SK-N-SH (cell line): ENCODE data around the gene NCS1. TPM values are rescaled to one million over a fixed set of nuclear protein-coding genes. Genes with fewer than 3 reads are reported as not detected.

Experiments used
- CTCF ChIA-PET: fragments of 300-600, 350-600 bp; formaldehyde crosslinking; extraction: SDS; loops from one replicate; lab custom pipeline; 2021; lab: Yijun Ruan, JAX
- POLR2A ChIA-PET: fragments of 350-600 bp; sonication (Branson Sonifier 250); formaldehyde crosslinking; extraction: SDS; loops from one replicate; lab custom pipeline; 2020; ENCODE audit warnings: antibody characterized with exemption, inconsistent platforms; lab: Yijun Ruan, JAX
- DNase-seq: peaks from one replicate; pipeline ENCODE4 v3.0.0; 2012
- H2AFZ ChIP-seq: fragments of 200-600 bp; sonication (generic); 2 replicates; pipeline ENCODE4 v1.8.1; 2016; ENCODE audit warnings: antibody characterized with exemption, mild to moderate bottlenecking, low read depth
- H3F3A ChIP-seq: fragments of 200-600 bp; sonication (generic); replicated peaks from 2 replicates; pipeline ENCODE3; 2016; ENCODE audit warnings: antibody characterized with exemption, mild to moderate bottlenecking; ENCODE audit not compliant: insufficient read depth
- H3K27ac ChIP-seq, 2 experiments: fragments of 200-500 bp in 1 of 2; fragments of 200-600 bp in 1 of 2; sonication (Bioruptor generic) in 1 of 2; sonication (generic), shearing (Covaris generic) in 1 of 2; 2 replicates each; pipeline versions ENCODE4 v1.5.1 to v1.6.1; 2014 to 2016; ENCODE audit warnings: low read depth in 2 of 2, inconsistent platforms in 1 of 2, low read length in 1 of 2, mild to moderate bottlenecking in 1 of 2, mixed read lengths in 1 of 2
- H3K27me3 ChIP-seq: fragments of 200-600 bp; sonication (generic), shearing (Covaris generic); 2 replicates; pipeline ENCODE4 v1.6.1; 2016; ENCODE audit warnings: mixed run types; ENCODE audit not compliant: insufficient read depth
- H3K36me3 ChIP-seq, 2 experiments: fragments of 200-500 bp in 1 of 2; fragments of 200-600 bp in 1 of 2; sonication (Bioruptor generic) in 1 of 2; sonication (generic) in 1 of 2; replicated peaks in 1 of 2; 2 replicates each; pipeline versions ENCODE3 to v1.5.1; 2014 to 2016; ENCODE audit warnings: low read length in 1 of 2, mild to moderate bottlenecking in 1 of 2; ENCODE audit not compliant: insufficient read depth in 2 of 2, control insufficient read depth in 1 of 2
- H3K4me1 ChIP-seq, 2 experiments: fragments of 200-500 bp in 1 of 2; fragments of 200-600 bp in 1 of 2; sonication (Bioruptor generic) in 1 of 2; sonication (generic), shearing (Covaris generic) in 1 of 2; 2 replicates each; pipeline versions ENCODE4 v1.5.1 to v1.6.1; 2014 to 2016; ENCODE audit warnings: low read depth in 1 of 2, low read length in 1 of 2, mixed run types in 1 of 2; ENCODE audit not compliant: insufficient read depth in 2 of 2, control insufficient read depth in 1 of 2
- H3K4me2 ChIP-seq: fragments of 200-600 bp; sonication (generic), shearing (Covaris generic); 2 replicates; pipeline ENCODE4 v1.6.1; 2017; ENCODE audit warnings: mixed run types
- H3K4me3 ChIP-seq, 2 experiments: fragments of 200-500 bp in 1 of 2; fragments of 200-600 bp in 1 of 2; sonication (Bioruptor generic) in 1 of 2; sonication (generic), shearing (Covaris generic) in 1 of 2; 2 replicates each; pipeline versions ENCODE4 v1.5.1 to v1.8.1; 2014 to 2016; ENCODE audit warnings: low read depth in 2 of 2, inconsistent platforms in 1 of 2, low read length in 1 of 2, mild to moderate bottlenecking in 1 of 2, mixed read lengths in 1 of 2, moderate library complexity in 1 of 2
- H3K79me2 ChIP-seq: fragments of 200-600 bp; sonication (generic); 2 replicates; pipeline ENCODE4 v1.8.1; 2017; ENCODE audit warnings: mild to moderate bottlenecking; ENCODE audit not compliant: insufficient read depth
- H3K9ac ChIP-seq: fragments of 200-600 bp; sonication (generic); 2 replicates; pipeline ENCODE4 v1.6.1; 2017; ENCODE audit warnings: mixed run types
- H3K9me2 ChIP-seq: fragments of 200-600 bp; sonication (generic); 2 replicates; pipeline ENCODE4 v1.6.1; 2017; ENCODE audit warnings: mixed run types
- H3K9me3 ChIP-seq: fragments of 200-600 bp; sonication (generic); 2 replicates; pipeline ENCODE4 v1.6.1; 2017; ENCODE audit warnings: mixed run types, mild to moderate bottlenecking, moderate library complexity
- H4K20me1 ChIP-seq: fragments of 200-600 bp; sonication (generic); 2 replicates; pipeline ENCODE4 v1.6.1; 2017; ENCODE audit warnings: mild to moderate bottlenecking, mixed run types; ENCODE audit not compliant: insufficient read depth
- MEF2A ChIP-seq: IDR thresholded peaks from 2 replicates; pipeline ENCODE4 v1.4.0; 2012; ENCODE audit warnings: low read depth, borderline replicate concordance
- MXI1 ChIP-seq: IDR thresholded peaks from 2 replicates; pipeline ENCODE4 v1.6.1; 2012; ENCODE audit warnings: mild to moderate bottlenecking, low read depth, low read length, improper control_type of control experiment
- NRF1 ChIP-seq: IDR thresholded peaks from 2 replicates; pipeline ENCODE4 v1.6.1; 2012; ENCODE audit warnings: low read depth, mild to moderate bottlenecking, low read length
- SIN3A ChIP-seq: IDR thresholded peaks from 2 replicates; pipeline ENCODE4 v1.6.1; 2012; ENCODE audit warnings: low read depth, mild to moderate bottlenecking, low read length, moderate library complexity, borderline replicate concordance
- WGBS: methylation state at CpG from one replicate; pipeline ENCODE4 v1.1.6; 2017; ENCODE audit warnings: low lambda C conversion rate; 5-methylcytosine and 5-hydroxymethylcytosine counted together
- polyA plus RNA-seq, 3 experiments: library from polyadenylated mRNA; depleted of rRNA; stranded (reverse); fragments of >200 nt; gene quantifications; 2 replicates each; pipeline ENCODE4 v1.2.3, GENCODE V29; 2012
- TF ChIP-seq, protein P1 (sequence below): IDR thresholded peaks from 2 replicates; pipeline ENCODE4 v1.4.0; 2012; ENCODE audit warnings: low read depth
- TF ChIP-seq, protein P2 (sequence below): IDR thresholded peaks from 2 replicates; pipeline ENCODE4; 2012
- TF ChIP-seq, protein P3 (sequence below): IDR thresholded peaks from 2 replicates; pipeline ENCODE4 v1.6.1; 2012; ENCODE audit warnings: mild to moderate bottlenecking, low read depth, low read length, moderate library complexity

NCS1 gene
- polyA plus RNA-seq, 1 of the 3 experiments (the other 2 are of a cell fraction): 40.6 TPM

DNA sequence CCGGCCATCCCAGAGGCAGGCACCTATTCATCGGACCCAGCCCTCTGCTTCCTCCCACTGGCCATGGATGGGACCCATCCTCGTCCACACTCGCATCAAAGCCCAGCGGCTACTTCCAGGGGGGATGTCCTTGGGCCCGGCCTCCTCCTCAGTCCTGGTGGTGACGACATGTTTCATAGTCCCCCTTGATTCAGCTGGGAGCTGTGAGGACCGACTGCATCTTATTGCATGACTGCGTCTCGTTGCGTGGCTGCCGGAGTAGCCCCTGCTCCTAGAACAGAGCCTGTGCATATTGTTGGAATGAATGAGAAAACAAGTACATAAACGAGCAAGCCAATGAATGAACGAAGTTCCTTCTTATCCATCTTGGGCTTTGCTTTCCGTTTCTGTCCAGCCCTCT, 12.8 kb downstream of the NCS1 start:
- POLR2A ChIA-PET: interaction anchor here (1.0 kb wide), 1 partner anchor 12 kb away, joined by 5 read pairs; no protein-coding TSS in a partner anchor
- peaks cover 28% of the 10 kb centered on the region for H3F3A ChIP-seq
- no peak overlapping the region for H3K9ac ChIP-seq
- peaks cover 40 to 43% of the 10 kb centered on the region in 2 experiments; a peak in 3 of 4 replicates for H3K4me1 ChIP-seq
- peak overlapping the region; percentile 83; the same call in 1 of the 2 replicates for H3K4me2 ChIP-seq
- H3K36me3 ChIP-seq: peaks cover 0 to 2% of the 10 kb centered on the region in 2 experiments
- no peak overlapping the region for H3K4me3 ChIP-seq
- H3K9me2 ChIP-seq: no peaks in the 10 kb centered on the region
- H3K27ac ChIP-seq: peak overlapping the region; percentile 20 to 63; a peak in 3 of 4 replicates
- peaks cover 77% of the 10 kb centered on the region for H4K20me1 ChIP-seq
- peaks cover 97% of the 10 kb centered on the region for H3K79me2 ChIP-seq
- H3K27me3 ChIP-seq: no peaks in the 10 kb centered on the region
- TF ChIP-seq, protein P1, sequence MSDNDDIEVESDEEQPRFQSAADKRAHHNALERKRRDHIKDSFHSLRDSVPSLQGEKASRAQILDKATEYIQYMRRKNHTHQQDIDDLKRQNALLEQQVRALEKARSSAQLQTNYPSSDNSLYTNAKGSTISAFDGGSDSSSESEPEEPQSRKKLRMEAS: no peak
- no peak for TF ChIP-seq SIN3A
- TF ChIP-seq, protein P2, sequence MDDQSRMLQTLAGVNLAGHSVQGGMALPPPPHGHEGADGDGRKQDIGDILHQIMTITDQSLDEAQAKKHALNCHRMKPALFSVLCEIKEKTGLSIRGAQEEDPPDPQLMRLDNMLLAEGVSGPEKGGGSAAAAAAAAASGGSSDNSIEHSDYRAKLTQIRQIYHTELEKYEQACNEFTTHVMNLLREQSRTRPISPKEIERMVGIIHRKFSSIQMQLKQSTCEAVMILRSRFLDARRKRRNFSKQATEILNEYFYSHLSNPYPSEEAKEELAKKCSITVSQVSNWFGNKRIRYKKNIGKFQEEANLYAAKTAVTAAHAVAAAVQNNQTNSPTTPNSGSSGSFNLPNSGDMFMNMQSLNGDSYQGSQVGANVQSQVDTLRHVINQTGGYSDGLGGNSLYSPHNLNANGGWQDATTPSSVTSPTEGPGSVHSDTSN: no peak
- no peak for TF ChIP-seq MEF2A
- TF ChIP-seq, all 33 proteins: peak for 0
- WGBS: 88% methylated on average over 15 of the region's 15 CpGs
- Histone ChIP-seq H3K9me3 (no peaks in the 10 kb centered on the region), H2AFZ (no peak overlapping the region)
- DNase-seq: no peak
- CTCF ChIA-PET: interaction anchor here (1.2 to 1.6 kb wide), 3 partner anchors 13 to 57 kb away, joined by 4 to 5 read pairs (median 4); no protein-coding TSS in a partner anchor

DNA sequence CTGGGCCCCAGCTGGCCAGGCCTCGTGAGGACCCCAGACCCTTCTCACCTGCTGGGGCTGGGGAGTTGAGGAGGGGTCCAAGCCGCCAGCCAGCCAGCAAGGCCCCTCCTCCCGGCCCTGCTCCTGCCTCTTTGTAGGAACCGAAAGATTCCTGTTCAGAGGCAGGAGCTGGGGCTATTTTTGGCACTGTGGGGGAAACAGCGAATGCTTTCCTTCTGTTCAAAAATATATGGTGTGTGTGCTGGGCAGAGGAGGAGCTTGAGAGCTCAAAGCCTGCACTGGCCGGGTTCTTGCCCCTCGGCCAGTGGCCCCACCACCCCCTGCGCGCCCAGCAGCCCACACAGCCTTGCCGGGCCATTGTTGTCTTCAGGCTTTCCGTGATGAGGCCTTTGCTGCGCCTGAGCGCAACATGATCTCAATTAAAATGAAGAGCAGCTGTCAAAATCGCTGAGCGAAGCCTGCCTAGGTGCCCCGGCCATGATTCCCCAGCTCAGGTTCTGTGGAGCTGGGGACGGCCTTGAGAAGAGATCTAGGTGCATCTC, 13.4 kb downstream of the NCS1 start:
- ChIA-PET POLR2A (interaction anchor here (0.7 to 1.0 kb wide), 2 partner anchors 12 kb away, joined by 3 to 5 read pairs; no protein-coding TSS in a partner anchor), CTCF (interaction anchor here (1.2 to 1.7 kb wide), 4 partner anchors 12 to 79 kb away, joined by 4 to 5 read pairs (median 4); no protein-coding TSS in a partner anchor)
- Histone ChIP-seq H4K20me1 (peaks cover 77% of the 10 kb centered on the region), H3K9ac (no peak overlapping the region), H2AFZ (no peak overlapping the region), H3K9me3 (no peaks in the 10 kb centered on the region), H3K9me2 (no peaks in the 10 kb centered on the region), H3K36me3 (peaks cover 0 to under 1% of the 10 kb centered on the region in 2 experiments), H3K79me2 (peaks cover 97% of the 10 kb centered on the region), H3K4me2 (peak overlapping the region; percentile 83; the same call in 1 of the 2 replicates), H3K4me3 (no peak overlapping the region), H3K4me1 (peaks cover 43% of the 10 kb centered on the region in 2 experiments; a peak in 3 of 4 replicates), H3K27ac (peak overlapping the region; percentile 20 to 63; a peak in 3 of 4 replicates), H3F3A (peaks cover 28% of the 10 kb centered on the region), H3K27me3 (no peaks in the 10 kb centered on the region)
- TF ChIP-seq MXI1 (no peak), NRF1 (no peak)
- TF ChIP-seq, protein P3, sequence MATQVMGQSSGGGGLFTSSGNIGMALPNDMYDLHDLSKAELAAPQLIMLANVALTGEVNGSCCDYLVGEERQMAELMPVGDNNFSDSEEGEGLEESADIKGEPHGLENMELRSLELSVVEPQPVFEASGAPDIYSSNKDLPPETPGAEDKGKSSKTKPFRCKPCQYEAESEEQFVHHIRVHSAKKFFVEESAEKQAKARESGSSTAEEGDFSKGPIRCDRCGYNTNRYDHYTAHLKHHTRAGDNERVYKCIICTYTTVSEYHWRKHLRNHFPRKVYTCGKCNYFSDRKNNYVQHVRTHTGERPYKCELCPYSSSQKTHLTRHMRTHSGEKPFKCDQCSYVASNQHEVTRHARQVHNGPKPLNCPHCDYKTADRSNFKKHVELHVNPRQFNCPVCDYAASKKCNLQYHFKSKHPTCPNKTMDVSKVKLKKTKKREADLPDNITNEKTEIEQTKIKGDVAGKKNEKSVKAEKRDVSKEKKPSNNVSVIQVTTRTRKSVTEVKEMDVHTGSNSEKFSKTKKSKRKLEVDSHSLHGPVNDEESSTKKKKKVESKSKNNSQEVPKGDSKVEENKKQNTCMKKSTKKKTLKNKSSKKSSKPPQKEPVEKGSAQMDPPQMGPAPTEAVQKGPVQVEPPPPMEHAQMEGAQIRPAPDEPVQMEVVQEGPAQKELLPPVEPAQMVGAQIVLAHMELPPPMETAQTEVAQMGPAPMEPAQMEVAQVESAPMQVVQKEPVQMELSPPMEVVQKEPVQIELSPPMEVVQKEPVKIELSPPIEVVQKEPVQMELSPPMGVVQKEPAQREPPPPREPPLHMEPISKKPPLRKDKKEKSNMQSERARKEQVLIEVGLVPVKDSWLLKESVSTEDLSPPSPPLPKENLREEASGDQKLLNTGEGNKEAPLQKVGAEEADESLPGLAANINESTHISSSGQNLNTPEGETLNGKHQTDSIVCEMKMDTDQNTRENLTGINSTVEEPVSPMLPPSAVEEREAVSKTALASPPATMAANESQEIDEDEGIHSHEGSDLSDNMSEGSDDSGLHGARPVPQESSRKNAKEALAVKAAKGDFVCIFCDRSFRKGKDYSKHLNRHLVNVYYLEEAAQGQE: no peak
- WGBS: 90% methylated on average over 10 of the region's 17 CpGs
- no peak for DNase-seq
